NB4 (cell line): ENCODE measurements around the gene PLA2G2F.

Experiments used
- DNase-seq: peaks from one replicate; pipeline ENCODE4 v3.0.0; 2010; ENCODE audit warnings: low read depth
- H3K4me3 ChIP-seq: one replicate; pipeline ENCODE4 v1.5.1; 2011; ENCODE audit warnings: mild to moderate bottlenecking, low read depth, low read length, moderate library complexity
- CTCF ChIP-seq: IDR thresholded peaks from one replicate; pipeline ENCODE4 v1.5.1; 2012; ENCODE audit warnings: low read depth, low read length
- MAX ChIP-seq: IDR thresholded peaks from 2 replicates; pipeline ENCODE4 v1.6.1; 2011; ENCODE audit warnings: low read depth, low read length
- MYC ChIP-seq: IDR thresholded peaks from 2 replicates; pipeline ENCODE4 v1.6.1; 2011; ENCODE audit warnings: low read depth, low read length
- POLR2A ChIP-seq: IDR thresholded peaks from 2 replicates; pipeline ENCODE4 v1.6.1; 2011; ENCODE audit warnings: mild to moderate bottlenecking; ENCODE audit not compliant: insufficient read length; ENCODE audit errors: extremely low read depth

The PLA2G2F gene

GRCh38 chr1:20183035-20183434 is 43.9 kb downstream of the PLA2G2F start:
- DNase-seq: no peak
- TF ChIP-seq MAX: no peak
- TF ChIP-seq POLR2A: no peak
- TF ChIP-seq MYC: no peak
- no peak for TF ChIP-seq CTCF
- no peak overlapping the region for H3K4me3 ChIP-seq

- DNase-seq: peak; percentile 56
- TF ChIP-seq CTCF: no peak
- no peak overlapping the region for H3K4me3 ChIP-seq
These were observed 44.6 kb downstream of the PLA2G2F start for GRCh38 chr1:20183616-20184271.

GRCh38 chr1:20184481-20184900 is 45.4 kb downstream of the PLA2G2F start:
- no peak for TF ChIP-seq POLR2A
- TF ChIP-seq MYC: no peak
- no peak for TF ChIP-seq CTCF
- no peak for TF ChIP-seq MAX
- peak; percentile 85 for DNase-seq
- no peak overlapping the region for H3K4me3 ChIP-seq

- peak; percentile 78 for DNase-seq
- TF ChIP-seq MYC (no peak), POLR2A (no peak), CTCF (no peak), MAX (no peak)
- no peak overlapping the region for H3K4me3 ChIP-seq
These were observed 46.1 kb downstream of the PLA2G2F start for GRCh38 chr1:20184997-20185833.

GRCh38 chr1:20185834-20186782 is 47.0 kb downstream of the PLA2G2F start, which contains the start of the genes PLA2G2C and UBXN10:
Gene PLA2G2C (minus strand): TSS chr1:20186518. CDS start chr1:20177363, 9,155 bp downstream.
Gene UBXN10 (plus strand): TSS chr1:20186096. CDS start chr1:20190562, 4,466 bp downstream.
- TF ChIP-seq CTCF (no peak), MYC (no peak), POLR2A (no peak), MAX (no peak)
- DNase-seq: peak; percentile 52
- no peak within 1 kb of the TSS for H3K4me3 ChIP-seq
